Lower leg skin (tissue), 4 donors: ENCODE data around the gene PTGR3. TPM values are rescaled to one million over a fixed set of nuclear protein-coding genes. Genes with fewer than 3 reads are reported as not detected.

ENCODE experiments used
- DNase-seq, 2 donors: peaks; one replicate each; pipeline ENCODE4 v3.0.0-alpha.2; 2019; ENCODE audit warnings: low spot score in 2 of 2
- H3K4me3 ChIP-seq: fragments of 200-600 bp; sonication (generic); 2 replicates; pipeline ENCODE4 v1.5.1; 2017; ENCODE audit warnings: mild to moderate bottlenecking, low read depth; ENCODE audit not compliant: poor library complexity, severe bottlenecking
- CTCF ChIP-seq, 3 donors: fragments of 450-650 bp; IDR thresholded peaks; one replicate each; pipeline ENCODE4 v1.5.1; 2016; ENCODE audit warnings: antibody characterized with exemption in 3 of 3, mild to moderate bottlenecking in 3 of 3, moderate library complexity in 2 of 3
- POLR2A ChIP-seq, 2 donors: fragments of 450-650 bp; IDR thresholded peaks; one replicate each; pipeline ENCODE4 v1.6.1; 2016 to 2017; ENCODE audit warnings: antibody characterized with exemption in 2 of 2, mild to moderate bottlenecking in 1 of 2, moderate library complexity in 1 of 2
- WGBS, 2 donors: methylation state at CpG; one replicate each; pipeline ENCODE4 v1.1.5; 2018; 5-methylcytosine and 5-hydroxymethylcytosine counted together
- intact Hi-C: fragments of 100-400 bp; cut with DNase I; formaldehyde crosslinking; loops from one replicate; pipeline ENCODE4 v1.15.0; 2023; ENCODE audit warnings: low total_unique reads
- total RNA-seq, 4 donors: library from RNA; depleted of rRNA; stranded (reverse); fragments of >200 nt; gene quantifications; one replicate each; pipeline ENCODE4 v1.1.0, GENCODE V29; 2016

PTGR3 gene
- total RNA-seq, 4 donors from 2014 or later = 11.7 to 29.3 (median 24.2) TPM

DNA sequence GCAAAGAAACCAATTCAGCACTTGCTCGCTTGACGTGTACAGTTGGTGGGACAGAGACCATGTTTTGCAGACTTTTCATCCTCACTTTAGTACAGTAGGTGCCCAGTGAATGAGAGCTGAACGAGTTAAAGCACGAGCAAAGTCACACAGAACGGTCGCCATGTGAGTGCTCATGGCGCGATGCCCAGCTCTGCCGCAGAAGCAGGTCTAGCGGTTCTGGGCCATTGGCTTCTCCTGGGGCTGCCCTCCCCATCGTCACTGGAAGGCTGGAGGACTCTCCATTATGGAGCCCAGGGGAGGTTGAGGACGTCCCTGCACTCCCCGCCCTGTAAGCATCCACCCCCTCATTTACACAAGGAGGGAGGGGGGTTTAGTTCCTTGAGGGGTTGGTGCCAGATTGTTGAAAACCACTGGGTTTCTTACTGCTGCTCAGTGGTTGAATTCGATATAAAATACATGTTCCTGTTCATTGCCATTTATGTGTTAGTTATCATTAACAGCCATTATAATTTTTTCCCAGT is 24.9 kb downstream of the PTGR3 start:
- 90 to 94% methylated on average over 14 of the region's 14 CpGs for WGBS, 2 donors
- no peak overlapping the region for H3K4me3 ChIP-seq
- no peak for DNase-seq
- intact Hi-C loops = no loop called here
- no peak for TF ChIP-seq POLR2A (IDR thresholded peaks at IDR 0.05)
- TF ChIP-seq CTCF (IDR thresholded peaks at IDR 0.05) = no peak

DNA sequence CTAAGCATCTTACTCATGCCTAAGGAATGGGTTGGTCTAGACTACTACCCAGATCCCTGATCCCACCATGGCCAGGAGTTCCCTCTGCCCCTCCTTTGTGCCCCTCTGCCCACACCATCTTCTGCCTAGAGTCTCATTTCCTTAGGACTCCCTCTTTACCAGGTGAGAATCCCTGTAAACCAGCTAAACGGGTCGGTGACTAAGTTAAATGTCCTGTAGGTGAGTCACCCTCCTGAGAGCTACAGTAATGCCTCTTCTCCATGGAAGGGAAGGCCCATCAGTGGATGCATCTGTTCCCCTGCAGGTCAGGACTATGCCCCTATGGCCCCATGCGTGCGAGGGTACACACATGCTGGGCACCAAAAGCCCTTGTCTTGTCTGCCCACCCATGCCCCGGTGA is 25.4 kb downstream of the PTGR3 start:
- DNase-seq = no peak
- intact Hi-C loops = no loop called here
- TF ChIP-seq CTCF (IDR thresholded peaks at IDR 0.05) (no peak), POLR2A (IDR thresholded peaks at IDR 0.05) (no peak)
- no peak overlapping the region for H3K4me3 ChIP-seq
- WGBS, 2 donors = 74 to 81% methylated on average over 5 of the region's 5 CpGs

- no peak for TF ChIP-seq CTCF (IDR thresholded peaks at IDR 0.05)
- TF ChIP-seq POLR2A (IDR thresholded peaks at IDR 0.05) = no peak
- intact Hi-C loops = no loop called here
- H3K4me3 ChIP-seq = no peak overlapping the region
- no peak for DNase-seq
- WGBS, 2 donors = 85 to 87% methylated on average over 13 of the region's 13 CpGs
Observed at GRCh38 chr18:75179819-75180600, 28.9 kb downstream of the PTGR3 start.

- H3K4me3 ChIP-seq = no peak overlapping the region
- intact Hi-C loops = no loop called here
- WGBS, 2 donors = 86 to 90% methylated on average over 11 of the region's 11 CpGs
- no peak for TF ChIP-seq CTCF (IDR thresholded peaks at IDR 0.05)
- no peak for TF ChIP-seq POLR2A (IDR thresholded peaks at IDR 0.05)
- no peak for DNase-seq
Observed at GRCh38 chr18:75178376-75178775, 30.6 kb downstream of the PTGR3 start.

DNA sequence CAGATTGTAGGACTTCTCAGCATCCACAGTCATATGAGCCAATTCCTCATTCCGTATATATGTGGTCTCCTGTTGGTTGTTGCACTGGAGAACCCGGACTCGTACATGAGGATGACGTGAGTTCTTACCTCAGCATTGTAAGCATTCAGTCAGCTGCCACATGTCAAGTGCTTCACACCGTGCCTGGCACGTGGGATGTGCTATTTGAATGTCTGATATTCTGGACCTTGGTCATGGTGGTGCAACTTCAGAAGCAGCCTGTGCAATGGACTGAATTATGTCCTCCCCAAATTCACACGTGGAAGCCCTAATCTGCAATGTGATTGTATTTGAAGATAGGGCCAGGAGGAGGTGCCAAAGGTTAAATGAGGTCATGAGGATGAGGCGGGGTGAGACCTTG is 32.1 kb downstream of the PTGR3 start:
- DNase-seq = no peak
- H3K4me3 ChIP-seq = no peak overlapping the region
- 87% methylated on average over 8 of the region's 8 CpGs for WGBS, 2 donors
- TF ChIP-seq CTCF (IDR thresholded peaks at IDR 0.05) (no peak), POLR2A (IDR thresholded peaks at IDR 0.05) (no peak)
- intact Hi-C loops = no loop called here
